Inferior parietal cortex (tissue), 1 donor: ENCODE results near the gene FAU.
"Not testable (repeated sequence)": the region's sequence is repeated elsewhere in the genome, so short reads cannot be mapped to it uniquely, and the experiment has no call there.

Experiments
- DNase-seq: peaks from one replicate; pipeline ENCODE4 v3.0.0-alpha.2; 2016; ENCODE audit errors: extremely low spot score

Gene FAU

DNA sequence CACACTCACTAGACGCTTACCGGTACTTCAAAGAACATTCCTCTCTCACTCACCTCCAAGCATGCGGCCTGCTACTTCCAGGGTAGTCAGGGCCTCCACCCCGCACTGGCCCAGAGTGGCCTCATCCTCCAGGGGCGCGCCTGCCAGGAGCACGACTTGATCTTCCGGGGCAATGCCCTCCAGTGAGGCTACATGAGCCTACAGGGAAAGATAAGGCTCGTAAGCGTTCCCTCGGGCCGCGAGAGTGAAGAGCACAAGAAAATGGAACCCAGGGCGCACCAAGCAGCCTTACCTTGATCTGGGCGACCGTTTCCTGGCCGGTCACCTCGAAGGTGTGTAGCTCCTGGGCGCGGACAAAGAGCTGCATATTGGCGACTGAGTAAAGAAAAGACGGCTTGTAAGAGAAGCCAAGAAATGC lies 478 bp downstream of the FAU start:
- no peak for DNase-seq

DNA sequence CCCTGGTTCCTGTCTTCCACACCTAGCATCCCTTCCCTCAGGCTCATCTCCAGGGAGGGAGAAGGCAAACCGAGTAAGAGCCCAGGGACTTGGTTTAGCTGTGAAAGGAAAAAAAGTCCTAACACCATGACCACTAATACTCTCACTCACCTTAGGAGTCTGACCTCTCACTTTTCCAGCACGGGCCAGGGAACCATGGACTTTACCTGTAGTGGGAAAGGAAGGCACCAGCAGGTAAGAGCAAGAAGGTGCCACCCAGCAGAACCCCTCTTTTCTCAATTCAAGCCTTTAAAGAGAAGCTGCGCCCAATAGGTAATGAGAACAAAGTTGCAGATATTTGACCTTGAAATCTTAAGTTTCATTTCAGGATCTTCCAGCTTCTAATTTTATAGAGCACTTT lies 1.1 kb downstream of the FAU start:
- DNase-seq: no peak

DNA sequence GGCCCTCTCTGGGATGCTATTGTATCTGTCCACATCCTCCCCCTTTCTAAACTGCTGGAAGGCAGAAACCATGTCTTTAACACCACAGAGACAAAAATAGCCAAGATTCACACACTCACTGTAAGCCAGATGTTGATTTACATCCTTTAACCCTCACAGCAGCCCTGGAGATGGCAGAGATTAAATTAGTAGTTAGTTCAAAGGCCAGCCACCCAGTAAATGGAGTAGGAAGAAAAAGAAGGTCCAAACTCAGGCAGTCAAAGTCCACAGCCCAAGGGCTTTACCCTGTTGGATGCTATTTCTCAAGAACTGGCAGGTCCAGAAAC lies 2.3 kb downstream of the FAU start:
- DNase-seq: no peak

DNA sequence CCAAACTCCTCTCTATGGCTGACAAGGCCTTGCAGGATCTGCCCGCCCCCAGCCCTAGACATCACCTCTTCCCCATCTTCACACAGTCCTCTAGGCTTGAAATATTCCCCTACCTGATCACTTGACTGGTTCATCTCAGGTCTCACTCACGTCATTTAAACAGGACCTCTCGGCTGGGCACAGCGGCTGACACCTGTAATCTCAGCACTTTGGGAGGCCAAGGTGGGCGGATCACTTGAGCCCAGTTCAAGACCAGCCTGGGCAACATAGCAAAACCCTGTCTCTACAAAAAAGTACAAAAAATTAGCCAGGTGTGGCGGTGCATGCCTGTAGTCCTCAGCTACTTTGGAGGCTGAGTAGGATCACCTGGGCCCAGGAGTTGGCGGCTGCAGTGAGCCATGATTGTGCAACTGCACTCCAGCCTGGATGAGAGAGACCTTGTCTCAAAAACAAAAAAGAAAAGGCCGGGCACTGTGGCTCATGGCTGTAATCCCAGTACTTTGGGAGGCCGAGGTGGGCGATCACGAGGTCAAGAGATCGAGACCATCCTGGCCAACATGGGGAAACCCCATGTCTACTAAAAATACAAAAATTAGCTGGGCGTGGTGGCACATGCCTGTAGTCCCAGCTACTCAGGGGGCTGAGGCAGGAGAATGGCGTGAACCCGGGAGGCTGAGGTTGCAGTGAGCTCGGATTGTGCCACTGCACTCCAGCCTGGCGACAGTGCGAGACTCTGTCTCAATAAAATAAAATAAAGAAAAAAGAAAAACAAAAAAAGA lies 2.9 kb downstream of the FAU start:
- not testable (repeated sequence) for DNase-seq

DNA sequence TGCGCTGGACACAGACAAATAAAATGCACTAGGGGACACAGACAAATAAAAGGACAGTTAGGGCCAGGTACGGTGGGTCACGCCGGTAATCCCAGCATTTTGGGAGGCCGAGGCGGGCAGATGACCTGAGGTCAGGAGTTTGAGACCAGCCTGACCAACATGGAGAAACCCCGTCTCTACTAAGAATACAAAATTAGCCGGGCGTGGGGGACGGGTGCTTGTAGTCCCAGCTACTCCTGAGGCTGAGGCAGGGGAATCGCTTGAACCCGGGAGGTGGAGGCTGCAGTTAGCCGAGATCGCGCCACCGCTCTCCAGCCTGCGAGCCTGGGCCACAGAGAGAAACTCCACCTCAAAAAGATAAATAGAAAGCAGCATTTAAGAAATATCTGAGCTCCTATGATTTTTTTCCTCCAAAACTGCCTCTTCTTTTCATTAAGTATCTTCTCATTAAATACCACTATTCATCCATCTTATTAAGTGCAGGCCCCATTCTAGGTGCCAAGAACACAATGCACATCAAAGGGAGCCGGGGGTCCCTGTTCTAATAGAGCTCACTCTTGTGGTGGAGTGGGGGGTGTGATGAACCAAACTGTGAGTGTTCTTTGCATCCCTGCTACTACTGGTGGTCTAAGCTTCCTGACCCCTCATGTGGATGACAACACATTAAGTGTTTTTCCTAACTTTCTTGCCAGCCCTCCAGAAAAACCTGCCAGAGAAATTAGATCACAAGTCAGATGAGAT lies 3.7 kb downstream of the FAU start:
- no peak for DNase-seq

DNA sequence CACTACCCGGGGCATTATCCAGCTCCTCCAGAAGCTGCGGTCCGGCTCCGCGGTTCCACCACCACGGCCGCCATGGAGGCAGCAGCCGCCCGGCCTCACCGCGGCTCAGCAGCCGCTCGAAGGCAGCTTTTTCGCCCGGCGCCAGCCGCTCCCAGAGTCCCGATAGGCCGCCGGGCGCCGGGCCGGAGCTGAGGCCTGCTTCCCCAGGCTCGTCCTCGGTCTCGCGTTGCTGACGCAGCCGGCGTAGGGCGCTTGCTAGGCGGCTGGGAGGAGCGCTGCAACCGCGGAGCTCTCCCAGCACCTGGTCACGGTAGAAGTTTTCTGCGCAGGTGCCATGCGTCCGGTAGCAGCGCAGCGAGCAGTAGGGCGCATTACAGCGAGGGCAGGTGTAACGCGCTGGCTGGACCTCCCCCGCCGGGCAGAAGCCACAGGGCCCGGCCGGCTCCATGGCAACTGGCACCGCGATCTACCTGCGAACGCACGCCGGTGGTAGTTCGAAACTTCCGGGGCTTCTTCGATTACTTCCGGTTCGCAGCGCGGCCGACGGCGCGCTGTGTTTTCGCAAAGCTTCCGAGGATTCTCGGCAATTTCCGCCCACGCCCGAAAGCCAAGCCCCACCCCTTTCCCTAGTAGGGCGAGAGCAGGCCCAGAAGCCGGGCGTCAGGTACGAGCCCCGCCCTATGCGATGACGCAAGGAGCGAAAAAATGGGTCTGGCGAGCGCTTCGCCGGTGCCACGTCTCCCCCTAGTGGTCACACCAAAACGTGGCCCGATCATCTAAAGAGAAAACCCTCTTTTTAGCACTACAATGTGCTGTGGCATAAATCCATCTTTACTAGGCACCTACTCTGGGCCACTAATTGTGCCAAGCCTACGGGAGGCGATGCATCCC lies 4.5 kb downstream of the FAU start, which contains the start of gene ZNHIT2:
Gene ZNHIT2, minus strand, starts transcription at position 496 of the 891 bp plus-strand sequence. Its CDS starts 48 bp downstream, at position 448.
- DNase-seq: peak; percentile 99

DNA sequence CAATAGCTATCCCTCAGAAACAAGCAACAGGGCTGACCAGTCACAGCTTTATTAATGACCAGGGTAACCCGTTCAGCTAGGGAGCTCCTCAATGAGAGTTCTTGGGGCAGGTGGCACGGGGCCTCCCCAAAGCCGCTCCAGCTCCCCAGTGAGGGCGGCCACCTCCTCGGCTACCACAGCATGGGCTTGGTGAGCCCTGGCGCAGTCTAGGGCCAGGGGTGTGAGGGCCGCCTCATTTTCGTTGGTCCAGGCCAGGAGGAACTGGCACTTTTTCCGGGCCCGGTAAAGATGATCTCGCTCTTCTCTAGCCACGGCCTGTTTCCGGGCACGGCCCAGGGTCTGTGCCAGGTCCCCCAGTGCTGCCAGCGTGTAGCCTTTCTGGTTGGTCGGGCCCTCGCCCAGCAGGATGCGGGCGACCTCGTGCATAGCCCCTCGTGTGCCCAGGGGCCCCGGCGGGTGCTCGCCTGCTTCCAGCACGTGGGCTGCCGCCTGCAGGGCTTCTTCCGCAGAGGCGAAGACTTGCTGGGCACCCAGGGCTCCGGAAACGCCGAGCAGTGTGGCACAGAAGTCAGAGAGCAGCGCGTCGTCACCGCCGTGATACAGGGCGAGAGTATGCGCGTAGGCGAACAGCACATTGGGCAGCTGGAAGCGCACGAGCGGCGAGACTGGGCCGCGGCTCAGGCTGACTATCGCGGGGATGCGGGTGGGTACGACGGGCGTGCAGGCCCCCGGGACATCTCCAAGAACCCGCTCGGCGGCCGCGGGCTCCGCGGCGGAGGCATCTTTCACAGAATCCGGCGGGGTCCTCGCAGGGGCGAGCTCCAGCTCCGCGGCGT lies 5.3 kb downstream of the FAU start:
- no peak for DNase-seq

DNA sequence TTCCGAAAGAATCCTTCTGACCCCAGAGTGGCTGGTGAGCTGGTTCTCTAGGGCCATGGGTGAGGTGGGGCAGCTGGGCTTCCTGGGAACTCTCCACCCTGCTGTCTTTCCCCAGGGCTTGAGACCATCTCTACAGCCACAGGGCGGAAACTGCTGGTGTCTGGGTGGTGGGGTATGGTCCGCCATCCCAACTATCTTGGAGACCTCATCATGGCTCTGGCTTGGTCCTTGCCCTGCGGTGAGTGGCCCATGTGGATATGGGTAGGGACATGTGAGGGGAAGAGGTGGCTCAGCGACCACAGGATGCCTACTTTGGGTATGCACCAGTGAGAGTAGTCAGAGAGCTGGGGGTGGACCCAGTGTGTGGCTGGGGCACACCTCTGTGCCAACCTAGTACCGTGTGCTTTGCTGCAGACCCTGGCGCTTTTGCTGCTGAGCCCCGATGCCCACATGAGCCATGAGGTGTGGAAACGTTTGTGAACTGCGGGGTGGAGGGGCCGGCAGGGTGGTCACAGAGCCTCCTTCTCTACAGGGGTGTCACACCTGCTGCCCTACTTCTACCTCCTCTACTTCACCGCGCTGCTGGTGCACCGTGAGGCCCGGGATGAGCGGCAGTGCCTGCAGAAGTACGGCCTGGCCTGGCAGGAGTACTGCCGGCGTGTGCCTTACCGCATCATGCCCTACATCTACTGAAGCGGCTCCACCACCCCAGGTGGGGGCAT lies 6.4 kb downstream of the FAU start:
- DNase-seq: no peak

DNA sequence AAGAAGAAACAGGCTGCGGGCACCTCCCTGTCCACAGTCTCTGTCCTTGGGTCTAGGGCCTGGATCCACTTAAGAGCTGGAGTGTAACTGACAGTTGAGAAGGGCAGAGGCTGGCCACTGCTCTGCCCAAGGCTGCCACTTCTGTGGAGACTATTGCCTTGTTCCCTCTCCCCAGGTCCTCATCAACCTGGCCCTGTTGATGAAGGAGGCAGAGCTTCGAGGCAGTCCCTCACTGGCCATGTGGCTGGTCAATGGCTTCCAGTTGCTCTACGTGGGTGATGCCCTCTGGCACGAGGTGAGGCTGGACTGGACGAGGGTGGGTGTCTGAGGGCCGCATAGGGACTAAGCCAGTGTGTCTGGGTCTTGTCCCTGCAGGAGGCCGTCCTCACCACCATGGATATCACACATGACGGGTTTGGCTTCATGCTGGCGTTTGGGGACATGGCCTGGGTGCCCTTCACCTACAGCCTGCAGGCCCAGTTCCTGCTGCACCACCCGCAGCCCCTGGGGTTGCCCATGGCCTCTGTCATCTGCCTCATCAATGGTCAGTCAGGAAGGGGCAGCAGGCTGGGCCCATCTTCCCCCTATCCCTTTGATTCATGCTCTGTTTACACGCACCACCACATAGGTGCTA lies 7.3 kb downstream of the FAU start:
- no peak for DNase-seq

DNA sequence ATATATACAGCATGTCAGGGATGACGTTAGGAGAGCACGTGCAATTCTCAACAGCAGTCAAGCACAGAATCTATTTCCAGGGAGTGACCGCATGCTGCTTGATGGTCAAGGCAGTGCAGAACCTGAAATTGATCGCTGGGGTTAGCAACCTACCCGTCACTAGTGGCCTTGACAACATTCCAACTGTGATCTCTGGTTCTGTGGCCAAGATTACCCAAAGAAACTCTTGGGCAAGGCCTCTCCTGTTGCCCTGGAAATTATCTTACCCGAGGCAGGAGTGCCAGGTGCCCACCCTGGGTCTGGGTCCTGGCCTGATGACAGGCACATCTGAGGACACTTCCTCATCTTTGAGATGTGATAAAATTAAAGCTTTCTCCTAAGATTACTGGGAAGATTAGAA lies 8.1 kb downstream of the FAU start:
- no peak for DNase-seq

DNA sequence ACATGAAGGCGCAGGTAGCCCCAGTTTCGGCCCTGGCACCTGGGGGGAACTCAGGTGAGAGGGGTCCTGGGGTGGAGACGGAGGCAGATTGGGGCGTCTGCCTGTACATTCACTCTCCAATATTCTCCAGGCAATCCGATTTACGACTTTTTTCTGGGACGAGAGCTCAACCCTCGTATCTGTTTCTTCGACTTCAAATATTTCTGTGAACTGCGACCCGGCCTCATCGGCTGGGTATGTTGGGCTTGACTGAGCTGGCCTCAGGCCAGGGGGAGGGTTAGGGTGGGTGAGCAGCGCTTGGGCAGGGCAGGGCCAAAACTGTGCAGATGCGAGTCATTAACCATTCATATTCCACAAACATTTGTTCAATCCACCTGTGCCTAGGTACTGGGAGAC lies 8.6 kb downstream of the FAU start:
- DNase-seq: no peak

DNA sequence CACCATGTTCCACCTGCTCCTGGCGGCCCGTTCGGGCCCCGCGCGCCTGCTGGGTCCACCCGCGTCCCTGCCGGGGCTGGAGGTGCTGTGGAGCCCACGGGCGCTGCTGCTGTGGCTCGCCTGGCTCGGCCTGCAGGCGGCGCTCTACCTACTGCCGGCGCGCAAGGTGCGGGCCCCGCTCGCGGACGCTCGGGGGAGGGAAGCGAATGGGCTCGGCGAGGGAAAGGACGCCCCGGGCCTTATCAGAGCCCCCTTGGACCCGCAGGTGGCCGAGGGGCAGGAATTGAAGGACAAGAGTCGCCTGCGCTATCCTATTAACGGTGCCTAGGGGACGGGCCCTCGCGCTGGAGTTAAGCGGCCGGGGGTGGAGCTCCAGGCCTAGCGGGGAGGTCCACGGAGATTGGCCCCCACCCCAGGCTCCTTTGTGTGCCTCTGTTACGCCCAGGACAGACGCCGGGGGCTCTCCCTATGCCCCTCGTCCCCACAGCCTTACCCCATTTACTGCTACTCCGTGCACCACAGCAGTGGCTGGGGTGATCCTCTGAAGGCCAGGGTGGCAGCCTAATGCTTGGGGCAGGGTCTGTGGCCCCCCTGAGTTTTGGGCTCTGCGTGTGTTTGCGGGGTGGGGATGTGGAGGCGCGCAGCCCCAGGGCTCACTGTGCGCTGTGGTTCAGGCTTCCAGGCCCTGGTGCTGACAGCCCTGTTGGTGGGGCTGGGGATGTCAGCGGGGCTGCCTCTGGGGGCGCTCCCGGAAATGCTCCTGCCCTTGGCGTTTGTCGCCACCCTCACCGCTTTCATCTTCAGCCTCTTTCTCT lies 9.2 kb downstream of the FAU start:
- DNase-seq: no peak

DNA sequence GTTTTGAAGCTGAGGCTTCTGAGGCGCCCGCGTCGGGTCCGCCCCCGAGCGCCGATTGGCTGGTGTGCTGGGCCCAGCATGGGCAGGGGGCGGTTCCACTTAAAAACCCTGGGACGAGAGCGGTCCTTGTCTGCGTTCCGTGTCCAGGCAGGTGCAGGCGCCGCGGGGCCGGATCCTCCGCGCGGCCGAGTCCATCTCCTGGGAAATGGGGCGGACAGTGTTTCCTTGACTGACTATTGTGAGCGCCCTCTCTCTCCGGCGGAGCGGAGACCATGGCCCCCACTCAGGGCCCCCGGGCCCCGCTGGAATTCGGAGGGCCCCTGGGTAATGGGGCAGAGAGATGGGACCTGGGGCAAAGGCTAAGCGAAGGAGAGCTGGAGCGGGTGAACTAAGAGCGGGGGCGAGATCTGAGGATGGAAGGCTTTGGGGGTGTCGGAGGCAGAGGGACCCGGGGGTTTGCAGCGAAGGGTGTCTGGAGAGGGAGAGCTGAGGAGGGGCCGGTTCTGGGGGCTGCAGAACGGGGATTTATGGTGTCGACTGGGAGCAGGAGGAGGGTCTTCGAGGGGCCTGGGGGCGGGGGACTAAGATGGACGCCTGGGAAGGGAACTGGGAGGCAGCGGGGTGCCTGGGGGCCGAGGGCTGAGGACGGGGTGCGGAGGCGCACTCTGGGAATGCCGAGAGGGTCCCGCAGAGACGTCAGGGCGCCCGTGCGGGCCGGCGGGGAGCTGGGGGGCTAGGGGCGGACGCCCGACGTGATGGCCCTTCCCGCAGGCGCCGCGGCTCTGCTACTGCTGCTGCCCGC lies 10.0 kb downstream of the FAU start, which contains the start of gene TM7SF2:
Gene TM7SF2, plus strand, starts transcription at position 129 of the 802 bp plus-strand sequence. Its CDS starts 144 bp downstream, at position 273.
- peak; percentile 93 for DNase-seq

DNA sequence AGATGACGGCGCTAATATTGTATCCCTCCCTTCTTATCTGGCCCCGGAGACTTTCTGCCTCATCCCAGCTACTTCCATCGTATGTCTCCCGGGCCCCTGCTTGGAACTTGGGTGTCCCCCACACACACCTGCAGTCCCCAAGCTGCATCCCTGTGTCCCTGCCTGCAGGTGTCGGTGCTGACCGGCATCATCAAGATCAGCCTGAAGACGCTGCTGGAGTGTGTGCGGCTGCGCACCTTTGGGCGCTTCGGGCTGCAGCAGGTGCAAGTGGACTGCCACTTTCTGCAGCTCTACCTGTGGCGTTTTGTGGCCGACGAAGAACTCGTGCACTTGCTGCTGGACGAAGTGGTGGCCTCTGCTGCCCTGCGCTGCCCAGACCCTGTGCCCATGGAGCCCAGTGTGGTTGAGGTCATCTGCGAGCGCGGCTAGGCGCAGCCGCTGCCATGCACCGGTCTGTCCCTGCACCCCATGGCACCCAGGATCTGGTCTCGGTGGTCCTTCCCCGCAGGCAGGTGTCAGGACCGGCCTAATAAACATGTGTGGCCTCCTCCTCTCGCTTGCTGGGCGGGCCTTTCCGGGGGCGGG lies 10.7 kb downstream of the FAU start:
- DNase-seq: no peak

DNA sequence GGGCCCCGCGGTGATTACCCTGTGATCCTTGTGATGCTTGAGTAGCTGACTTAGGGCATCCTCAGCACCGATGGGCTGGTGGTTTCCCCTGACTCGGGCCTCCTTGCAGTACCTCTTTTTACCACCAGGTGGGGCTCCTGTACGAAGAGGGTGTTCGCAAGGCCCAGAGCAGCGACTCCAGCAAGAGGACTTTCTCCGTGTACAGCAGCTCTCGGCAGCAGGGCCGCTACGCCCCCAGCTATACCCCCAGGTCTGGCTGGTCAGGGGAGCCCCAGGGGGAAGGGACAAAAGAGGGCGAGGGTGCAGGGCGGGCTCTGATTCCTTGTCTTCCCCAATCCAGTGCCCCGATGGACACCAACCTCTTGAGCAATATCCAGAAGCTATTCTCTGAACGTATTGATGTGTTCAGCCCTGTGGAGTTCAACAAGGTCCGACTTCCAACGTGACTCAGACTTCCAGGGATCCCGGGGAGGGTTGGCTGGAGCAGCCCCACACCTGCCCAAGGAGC lies 11.5 kb downstream of the FAU start:
- peak; percentile 95 for DNase-seq

DNA sequence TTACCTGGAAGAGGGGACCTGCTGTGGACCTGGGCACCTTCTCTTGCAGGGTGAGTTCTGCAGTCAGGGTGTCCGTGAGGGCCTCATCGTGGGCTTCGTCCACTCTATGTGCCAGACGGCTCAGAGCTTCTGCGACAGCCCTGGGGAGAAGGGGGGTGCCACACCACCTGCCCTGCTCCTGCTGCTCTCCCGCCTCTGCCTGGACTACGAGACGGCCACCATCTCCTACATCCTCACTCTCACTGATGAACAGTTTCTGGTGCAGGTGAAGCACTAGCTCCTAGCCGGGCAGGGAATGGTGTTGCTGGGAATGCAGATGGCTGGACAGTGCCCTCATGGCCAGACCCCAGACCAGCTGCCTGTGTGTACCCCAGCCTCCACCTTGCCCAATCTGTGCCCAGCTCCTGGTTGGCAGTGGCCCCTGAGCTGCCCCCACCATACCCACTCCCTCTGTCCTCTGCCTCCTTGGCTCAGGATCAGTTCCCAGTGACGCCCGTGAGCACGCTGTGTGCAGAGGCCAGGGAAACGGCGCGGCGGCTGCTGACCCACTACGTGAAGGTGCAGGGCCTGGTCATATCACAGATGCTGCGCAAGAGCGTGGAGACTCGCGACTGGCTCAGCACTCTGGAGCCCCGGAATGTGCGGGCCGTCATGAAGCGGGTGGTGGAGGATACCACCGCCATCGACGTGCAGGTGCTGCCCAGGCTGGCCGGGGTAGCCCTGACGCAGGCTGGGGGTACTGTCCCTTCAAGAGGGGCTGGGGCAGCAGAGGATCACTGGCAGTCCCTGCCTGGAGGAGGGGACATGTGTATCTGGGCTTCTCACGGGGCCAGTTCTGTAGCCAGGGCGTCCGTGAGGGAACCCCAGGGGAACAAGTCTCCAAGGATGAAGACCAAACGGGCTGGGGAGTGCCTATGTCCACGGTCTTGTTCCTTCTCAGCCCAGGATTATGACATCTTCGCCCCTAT lies 12.4 kb downstream of the FAU start:
- no peak for DNase-seq
